T-helper 1 cell treated with Interleukin-12 subunit alpha and Interleukin-12 subunit beta and Interleukin-4 antibody, amounts not matched to agents 30 ng/mL and 1 ng/mL, for 36 hours (primary cell): Measurements from ENCODE around the gene TAF1C. TPM values are rescaled to one million over a fixed set of nuclear protein-coding genes. Genes with fewer than 3 reads are reported as not detected.
"Not testable (repeated sequence)": the region's sequence is repeated elsewhere in the genome, so short reads cannot be mapped to it uniquely, and the experiment has no call there.

ENCODE experiments used
- intact Hi-C: fragments of 100-400 bp; cut with micrococcal nuclease; formaldehyde crosslinking; loops from one replicate; pipeline ENCODE4 v1.15.1; 2024
- total RNA-seq: library from RNA; stranded (reverse); gene quantifications from 2 replicates; pipeline ENCODE4 v1.2.3, GENCODE V29; 2022

The TAF1C gene
- total RNA-seq, 1 donor from 2014 or later = 62.5 TPM

GRCh38 chr16:84212631-84213030, 25.8 kb upstream of the TAF1C start:
- intact Hi-C loops = no loop called here

GRCh38 chr16:84212154-84212553, 25.3 kb upstream of the TAF1C start:
- intact Hi-C loops = no loop called here

GRCh38 chr16:84209989-84210388, 23.1 kb upstream of the TAF1C start:
- intact Hi-C loops = no loop called here

GRCh38 chr16:84207879-84208278, 21.0 kb upstream of the TAF1C start:
- intact Hi-C loops = no loop called here

- intact Hi-C loops = no loop called here
Observed at GRCh38 chr16:84207251-84207650, 20.4 kb upstream of the TAF1C start.

GRCh38 chr16:84205976-84206691, 19.3 kb upstream of the TAF1C start:
- intact Hi-C loops = no loop called here

- intact Hi-C loops = not testable (repeated sequence)
Observed at GRCh38 chr16:84205123-84205522, 18.3 kb upstream of the TAF1C start.

GRCh38 chr16:84204551-84204950, 17.7 kb upstream of the TAF1C start:
- intact Hi-C loops = not testable (repeated sequence)

- intact Hi-C loops = no loop called here
Observed at GRCh38 chr16:84199861-84200260, 13.0 kb upstream of the TAF1C start.

- intact Hi-C loops = no loop called here
Observed at GRCh38 chr16:84199097-84199496, 12.2 kb upstream of the TAF1C start.

- intact Hi-C loops = no loop called here
Observed at GRCh38 chr16:84198401-84198800, 11.5 kb upstream of the TAF1C start.

GRCh38 chr16:84197466-84198128, 10.7 kb upstream of the TAF1C start:
- intact Hi-C loops = no loop called here

- intact Hi-C loops = no loop called here
Observed at GRCh38 chr16:84196727-84197394, 10.0 kb upstream of the TAF1C start.

GRCh38 chr16:84196101-84196500, 9.2 kb upstream of the TAF1C start:
- intact Hi-C loops = no loop called here

- intact Hi-C loops = no loop called here
Observed at GRCh38 chr16:84195201-84196093, 8.6 kb upstream of the TAF1C start.

GRCh38 chr16:84194470-84195200, 7.8 kb upstream of the TAF1C start:
- intact Hi-C loops = no loop called here

- intact Hi-C loops = no loop called here
Observed at GRCh38 chr16:84194018-84194417, 7.2 kb upstream of the TAF1C start.

GRCh38 chr16:84193480-84193879, 6.6 kb upstream of the TAF1C start:
- intact Hi-C loops = no loop called here

- intact Hi-C loops = no loop called here
Observed at GRCh38 chr16:84191466-84191865, 4.6 kb upstream of the TAF1C start.

GRCh38 chr16:84190731-84191388, 4.0 kb upstream of the TAF1C start, which contains the start of gene ADAD2:
TSS of gene ADAD2 (plus strand) at chr16:84191157. CDS start at chr16:84191231, 74 bp downstream.
- intact Hi-C loops = no loop called here
